ENCODE results near the gene LCP1. TPM values are rescaled to one million over a fixed set of nuclear protein-coding genes. Genes with fewer than 3 reads are reported as not detected.

The LCP1 gene
- total RNA-seq, 8 experiments from 2014 or later, result 0.27 to 0.64 (median 0.35) TPM; not detected in 1

DNA sequence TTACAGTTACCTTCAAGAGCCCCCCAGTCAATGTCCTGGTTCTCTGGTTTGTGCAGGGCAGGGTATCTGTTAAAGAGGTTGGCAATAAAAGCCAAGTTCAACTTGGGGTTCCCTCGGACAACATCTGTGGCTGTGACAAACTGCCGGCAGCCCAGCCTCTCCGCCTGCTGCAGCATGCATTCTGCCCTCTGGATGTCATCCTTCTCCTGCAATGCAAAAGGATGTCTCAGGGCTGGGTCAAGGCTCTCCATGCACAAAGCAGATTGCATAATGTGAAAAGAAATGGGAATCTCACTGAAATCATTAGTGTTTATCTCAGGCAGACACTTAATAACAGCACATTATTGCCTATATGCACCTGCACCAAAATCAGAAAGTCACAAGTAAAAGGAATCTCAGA is 35.1 kb downstream of the LCP1 start:
- no peak overlapping the region for H3K27ac ChIP-seq
- in situ Hi-C loops (cut with MboI; ENCODE audit: low pct_unique_long_range_greater_than_20kb in 2 of 9, low sequenced_read_pairs in 9 of 9, unreplicated experiment in 9 of 9), result loop anchor here in 1 of 9 experiments (10.0 kb wide), 1 partner anchor 168 kb away; no protein-coding TSS in a partner anchor
- ATAC-seq (replicated peaks in 6 of 8), result peak; percentile 79 to 99 (median 92)
- 0 to 7% (median 0%) methylated on average over 1 to 3 of the region's 3 CpGs; no CpG with 5 or more reads in 5 of the 10 experiments for WGBS, 10 experiments
- peaks cover 14 to 31% of the 10 kb centered on the region in 2 donors for H3K4me1 ChIP-seq (replicated peaks in 1 of 2)
- H3K4me3 ChIP-seq, result no peak overlapping the region

DNA sequence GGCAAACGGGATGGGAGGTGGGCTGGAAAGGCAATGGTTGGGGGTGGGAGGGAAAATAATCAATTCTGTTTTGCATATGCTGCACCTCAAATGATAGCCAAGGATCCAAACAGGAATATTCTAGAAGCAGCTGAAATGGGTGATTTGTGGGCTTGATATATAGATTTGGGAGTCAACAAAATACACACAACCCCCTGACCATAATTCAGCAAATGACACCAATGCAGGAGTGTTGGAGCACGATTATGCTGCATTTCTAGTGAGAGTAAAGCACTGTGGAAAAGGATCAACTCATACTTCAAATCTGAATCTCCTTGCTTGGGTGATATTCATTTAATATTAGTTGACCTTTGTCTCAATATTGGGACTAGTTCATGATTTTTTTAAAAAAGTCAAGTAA is 36.0 kb downstream of the LCP1 start:
- no peak overlapping the region for H3K4me3 ChIP-seq
- peaks cover 14 to 31% of the 10 kb centered on the region in 2 donors for H3K4me1 ChIP-seq (replicated peaks in 1 of 2)
- 0 to 83% (median 29%) methylated on average over 1 of the region's 2 CpGs; no CpG with 5 or more reads in 3 of the 10 experiments for WGBS, 10 experiments
- in situ Hi-C loops (cut with MboI; ENCODE audit: low pct_unique_long_range_greater_than_20kb in 2 of 9, low sequenced_read_pairs in 9 of 9, unreplicated experiment in 9 of 9), result loop anchor here in 1 of 9 experiments (10.0 kb wide), 1 partner anchor 169 kb away; no protein-coding TSS in a partner anchor
- no peak overlapping the region for H3K27ac ChIP-seq
- peak in 2 of 8 experiments; percentile 16 to 36 for ATAC-seq (replicated peaks in 6 of 8)

DNA sequence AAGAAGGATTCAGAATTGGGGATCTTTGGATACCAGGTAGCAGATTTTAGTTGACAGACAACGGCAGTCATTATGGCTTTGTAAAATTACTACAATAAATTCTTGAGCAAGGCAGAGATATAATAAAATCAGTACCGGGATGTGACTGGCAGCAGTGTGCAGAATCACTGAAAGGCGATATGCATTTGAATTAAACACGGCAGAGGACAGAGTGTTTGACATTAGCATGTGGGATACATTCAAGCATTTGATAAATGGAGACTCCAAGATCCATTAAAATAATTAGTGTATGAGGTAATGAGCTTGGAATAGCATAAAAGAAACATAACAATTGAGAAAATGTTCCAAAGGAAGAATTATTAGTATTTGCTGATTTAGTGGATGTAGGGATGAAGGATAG is 36.8 kb downstream of the LCP1 start:
- 0 to 60% (median 19%) methylated on average over 1 to 4 of the region's 4 CpGs for WGBS, 10 experiments
- Histone ChIP-seq H3K4me3 (no peak overlapping the region), H3K4me1 (replicated peaks in 1 of 2) (peaks cover 14 to 31% of the 10 kb centered on the region in 2 donors), H3K27ac (peak overlapping the region in 1 of 2 donors; percentile 48)
- in situ Hi-C loops (cut with MboI; ENCODE audit: low pct_unique_long_range_greater_than_20kb in 2 of 9, low sequenced_read_pairs in 9 of 9, unreplicated experiment in 9 of 9), result loop anchor here in 1 of 9 experiments (10.0 kb wide), 1 partner anchor 170 kb away; no protein-coding TSS in a partner anchor
- peak in 7 of 8 experiments; percentile 39 to 82 (median 78) for ATAC-seq (replicated peaks in 6 of 8)

DNA sequence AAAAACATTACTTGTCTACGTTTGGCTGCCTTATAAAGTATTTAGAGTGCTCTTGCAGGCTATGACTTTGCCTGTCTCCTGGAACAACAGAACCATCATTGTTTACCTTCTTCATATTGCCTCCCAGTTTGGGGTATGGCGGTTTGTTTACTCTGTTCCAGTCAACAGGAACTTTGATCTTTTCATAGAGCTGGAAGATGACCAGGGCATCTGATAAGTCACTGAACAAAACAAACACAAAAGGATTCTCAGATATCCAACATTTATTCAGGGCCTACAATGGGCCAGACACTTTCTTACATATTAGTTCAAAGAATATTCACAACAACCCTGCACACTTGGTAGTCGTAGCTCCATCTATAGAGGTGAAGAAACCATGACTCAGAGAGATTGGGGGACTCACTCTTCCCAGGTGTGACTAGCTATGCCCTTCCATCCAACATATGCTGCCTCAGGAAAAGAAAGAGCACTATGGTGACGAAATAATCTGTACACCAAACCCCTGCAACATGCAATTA is 38.7 kb downstream of the LCP1 start:
- in situ Hi-C loops (cut with MboI; ENCODE audit: low pct_unique_long_range_greater_than_20kb in 2 of 9, low sequenced_read_pairs in 9 of 9, unreplicated experiment in 9 of 9), result loop anchor here in 1 of 9 experiments (10.0 kb wide), 1 partner anchor 172 kb away; no protein-coding TSS in a partner anchor
- Histone ChIP-seq H3K27ac (no peak overlapping the region), H3K4me1 (replicated peaks in 1 of 2) (peaks cover 14 to 36% of the 10 kb centered on the region in 2 donors), H3K4me3 (no peak overlapping the region)
- WGBS, 10 experiments, result 13 to 100% (median 71%) methylated on average over 1 to 3 of the region's 4 CpGs; no CpG with 5 or more reads in 1 of the 10 experiments
- ATAC-seq (replicated peaks in 6 of 8), result peak in 1 of 8 experiments; percentile 9

DNA sequence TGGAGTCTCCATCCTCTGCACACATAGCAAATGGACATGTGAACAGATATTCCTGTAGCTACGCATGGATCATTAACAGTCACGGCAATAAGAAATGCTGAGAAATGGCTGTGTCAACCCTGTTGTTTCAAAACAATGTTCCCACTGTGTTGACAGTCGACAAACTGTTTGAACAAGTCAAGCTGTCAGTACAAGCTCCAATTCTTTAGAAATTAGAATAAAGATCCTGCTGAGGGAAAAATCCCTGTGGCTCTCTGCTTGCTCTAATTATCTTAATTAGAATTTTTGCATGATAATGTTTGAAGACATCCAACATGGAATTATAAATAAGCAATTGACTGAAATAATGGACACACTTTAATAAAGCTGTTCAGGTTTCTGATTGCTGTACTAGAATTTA is 39.2 kb downstream of the LCP1 start:
- peak in 1 of 8 experiments; percentile 37 for ATAC-seq (replicated peaks in 6 of 8)
- 20 to 80% (median 39%) methylated on average over 1 to 3 of the region's 3 CpGs; no CpG with 5 or more reads in 2 of the 10 experiments for WGBS, 10 experiments
- H3K27ac ChIP-seq, result no peak overlapping the region
- H3K4me3 ChIP-seq, result no peak overlapping the region
- H3K4me1 ChIP-seq (replicated peaks in 1 of 2), result peaks cover 17 to 40% of the 10 kb centered on the region in 2 donors
- in situ Hi-C loops (cut with MboI; ENCODE audit: low pct_unique_long_range_greater_than_20kb in 2 of 9, low sequenced_read_pairs in 9 of 9, unreplicated experiment in 9 of 9), result loop anchor here in 1 of 9 experiments (10.0 kb wide), 1 partner anchor 172 kb away; no protein-coding TSS in a partner anchor

DNA sequence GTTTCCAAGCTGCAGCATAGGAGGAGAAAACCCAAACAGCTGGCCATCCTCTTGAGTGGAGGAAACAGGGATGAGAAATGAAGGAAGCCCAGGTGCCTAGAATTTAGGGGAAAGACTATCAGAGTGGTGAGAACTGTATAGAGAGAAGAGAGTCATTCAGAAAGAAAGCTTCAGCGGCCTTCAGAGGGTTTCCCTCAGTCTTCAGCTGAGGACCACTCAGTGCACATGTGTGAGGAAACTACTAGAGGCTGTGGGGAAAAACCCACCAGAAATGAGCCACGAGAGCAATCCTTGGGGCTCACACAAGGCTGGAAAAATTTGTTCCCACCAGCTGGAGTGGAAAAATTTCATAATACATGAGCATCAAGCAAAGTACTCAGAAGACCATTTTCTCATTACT is 41.9 kb downstream of the LCP1 start:
- 30 to 100% (median 83%) methylated on average over 1 to 2 of the region's 2 CpGs; no CpG with 5 or more reads in 5 of the 10 experiments for WGBS, 10 experiments
- Histone ChIP-seq H3K4me1 (replicated peaks in 1 of 2) (peaks cover 5 to 20% of the 10 kb centered on the region in 2 donors), H3K4me3 (no peak overlapping the region), H3K27ac (no peak overlapping the region)
- in situ Hi-C loops (cut with MboI; ENCODE audit: low pct_unique_long_range_greater_than_20kb in 2 of 9, low sequenced_read_pairs in 9 of 9, unreplicated experiment in 9 of 9), result loop anchor here in 1 of 9 experiments (10.0 kb wide), 1 partner anchor 175 kb away; no protein-coding TSS in a partner anchor
- ATAC-seq (replicated peaks in 6 of 8), result no peak

DNA sequence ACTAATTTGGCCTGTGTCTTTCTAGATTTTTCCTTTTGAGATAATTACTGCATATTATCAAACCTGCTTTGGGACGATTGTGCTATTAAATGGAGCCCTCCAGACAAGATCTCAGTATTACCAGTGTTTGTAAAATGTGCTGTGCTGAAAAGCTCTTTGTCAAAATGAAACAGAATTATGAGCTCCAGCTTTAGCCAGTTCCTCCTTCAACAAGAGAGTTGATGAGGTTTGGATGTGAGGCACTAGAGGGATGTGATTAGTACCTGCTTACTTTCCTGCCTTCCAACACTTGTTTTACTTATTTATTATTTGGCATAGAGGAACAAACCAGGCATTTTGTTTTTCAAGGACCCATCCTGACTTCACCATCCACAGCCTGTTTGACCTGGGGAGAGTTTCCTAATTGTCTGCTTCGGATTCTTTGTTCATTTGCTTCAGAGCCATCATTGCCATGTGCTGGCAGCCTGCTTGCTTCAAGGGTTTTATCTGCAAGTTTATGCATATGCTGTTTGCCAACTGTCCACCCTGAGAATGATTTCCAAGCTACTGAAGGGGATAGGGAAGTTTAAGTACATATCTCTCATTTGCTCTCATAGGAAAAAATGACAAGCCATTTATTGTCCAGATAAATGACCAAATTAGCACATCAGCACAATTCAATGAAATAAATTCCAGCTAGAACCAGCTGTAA is 44.2 kb downstream of the LCP1 start:
- in situ Hi-C loops (cut with MboI; ENCODE audit: low pct_unique_long_range_greater_than_20kb in 2 of 9, low sequenced_read_pairs in 9 of 9, unreplicated experiment in 9 of 9), result no loop called here
- peaks cover 5 to 12% of the 10 kb centered on the region in 2 donors for H3K4me1 ChIP-seq (replicated peaks in 1 of 2)
- H3K27ac ChIP-seq, result no peak overlapping the region
- H3K4me3 ChIP-seq, result no peak overlapping the region
- ATAC-seq (replicated peaks in 6 of 8), result peak in 5 of 8 experiments; percentile 18 to 57 (median 45)
- WGBS, 10 experiments, result 15 to 100% (median 67%) methylated on average over 1 to 2 of the region's 2 CpGs; no CpG with 5 or more reads in 4 of the 10 experiments

DNA sequence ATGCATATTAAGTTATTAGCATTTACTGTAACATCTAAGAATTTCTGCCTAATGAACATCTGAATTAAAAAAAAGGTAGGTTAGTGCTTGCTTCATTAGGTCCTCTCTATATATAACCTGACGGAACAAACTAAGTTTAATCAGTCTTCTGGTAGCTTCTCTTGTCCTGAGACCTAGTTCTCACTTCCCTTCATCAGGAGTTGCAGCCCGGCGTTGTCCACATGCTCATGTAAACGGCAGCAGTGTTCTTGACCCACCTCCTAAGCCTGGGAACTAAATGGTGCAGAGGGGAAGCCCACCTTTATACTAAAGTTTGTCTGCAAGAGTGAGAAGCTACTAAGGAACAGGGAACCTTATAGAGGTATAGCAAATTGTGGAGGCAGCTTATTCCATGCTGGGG is 45.3 kb downstream of the LCP1 start:
- no peak for ATAC-seq (replicated peaks in 6 of 8)
- in situ Hi-C loops (cut with MboI; ENCODE audit: low pct_unique_long_range_greater_than_20kb in 2 of 9, low sequenced_read_pairs in 9 of 9, unreplicated experiment in 9 of 9), result no loop called here
- Histone ChIP-seq H3K4me3 (no peak overlapping the region), H3K4me1 (replicated peaks in 1 of 2) (peaks cover 5 to 12% of the 10 kb centered on the region in 2 donors), H3K27ac (no peak overlapping the region)
- 55 to 100% (median 82%) methylated on average over 1 to 4 of the region's 4 CpGs; no CpG with 5 or more reads in 1 of the 10 experiments for WGBS, 10 experiments

DNA sequence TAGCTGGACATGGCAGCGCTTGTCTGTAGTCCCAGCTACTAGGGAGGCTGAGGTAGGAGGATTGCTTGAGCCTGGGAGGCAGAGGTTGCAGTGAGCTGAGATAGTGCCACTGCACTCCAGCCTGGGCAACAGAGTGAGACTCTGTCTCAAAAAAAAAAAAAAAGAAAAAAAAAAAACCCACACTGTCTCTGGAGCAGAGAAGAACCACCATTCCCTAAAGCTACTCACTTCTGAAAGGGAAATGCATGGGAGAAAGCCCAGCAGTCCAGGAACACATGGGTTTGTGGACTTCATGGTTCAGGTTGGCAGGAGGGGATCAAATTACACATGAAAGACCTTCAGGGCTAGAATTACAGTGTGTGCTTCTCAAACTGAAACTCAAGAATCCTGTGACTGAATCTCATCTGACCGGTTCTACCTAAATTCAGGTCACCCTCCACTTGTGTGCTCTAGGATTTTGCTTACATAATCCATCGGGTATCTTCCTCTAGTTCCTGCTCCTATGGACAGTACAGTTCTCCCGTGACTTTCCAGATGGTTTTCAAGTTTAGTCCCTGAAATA is 46.9 kb downstream of the LCP1 start:
- in situ Hi-C loops (cut with MboI; ENCODE audit: low pct_unique_long_range_greater_than_20kb in 2 of 9, low sequenced_read_pairs in 9 of 9, unreplicated experiment in 9 of 9), result no loop called here
- ATAC-seq (replicated peaks in 6 of 8), result peak in 3 of 8 experiments; percentile 39 to 81 (median 66)
- H3K27ac ChIP-seq, result no peak overlapping the region
- no peak overlapping the region for H3K4me3 ChIP-seq
- H3K4me1 ChIP-seq (replicated peaks in 1 of 2), result peaks cover 5 to 12% of the 10 kb centered on the region in 2 donors
- WGBS, 10 experiments, result 25 to 100% (median 79%) methylated on average over 1 to 4 of the region's 4 CpGs; no CpG with 5 or more reads in 1 of the 10 experiments

DNA sequence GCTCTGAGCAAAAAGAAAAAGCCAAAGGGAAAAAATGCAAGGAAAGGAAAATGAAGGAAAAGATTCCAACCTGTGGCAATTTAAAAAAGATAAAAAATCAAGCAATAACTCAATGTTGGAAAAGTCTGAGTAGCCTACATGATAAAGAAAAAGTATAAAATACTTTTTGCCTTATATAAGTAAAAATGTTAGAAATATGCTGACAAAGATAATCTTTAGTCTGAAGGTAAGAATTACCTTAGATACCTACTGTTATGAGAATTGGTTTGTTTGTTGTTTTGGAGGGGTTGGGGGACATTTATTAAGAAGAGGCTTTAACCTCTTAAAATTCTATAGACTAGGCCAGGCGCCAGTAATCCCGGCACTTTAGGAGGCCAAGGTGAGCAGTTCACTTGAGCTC is 47.5 kb downstream of the LCP1 start:
- WGBS, 10 experiments, result 90 to 100% (median 100%) methylated on average over 1 to 2 of the region's 2 CpGs; no CpG with 5 or more reads in 3 of the 10 experiments
- in situ Hi-C loops (cut with MboI; ENCODE audit: low pct_unique_long_range_greater_than_20kb in 2 of 9, low sequenced_read_pairs in 9 of 9, unreplicated experiment in 9 of 9), result no loop called here
- H3K27ac ChIP-seq, result no peak overlapping the region
- H3K4me1 ChIP-seq (replicated peaks in 1 of 2), result peaks cover 5 to 12% of the 10 kb centered on the region in 2 donors
- no peak overlapping the region for H3K4me3 ChIP-seq
- ATAC-seq (replicated peaks in 6 of 8), result no peak

DNA sequence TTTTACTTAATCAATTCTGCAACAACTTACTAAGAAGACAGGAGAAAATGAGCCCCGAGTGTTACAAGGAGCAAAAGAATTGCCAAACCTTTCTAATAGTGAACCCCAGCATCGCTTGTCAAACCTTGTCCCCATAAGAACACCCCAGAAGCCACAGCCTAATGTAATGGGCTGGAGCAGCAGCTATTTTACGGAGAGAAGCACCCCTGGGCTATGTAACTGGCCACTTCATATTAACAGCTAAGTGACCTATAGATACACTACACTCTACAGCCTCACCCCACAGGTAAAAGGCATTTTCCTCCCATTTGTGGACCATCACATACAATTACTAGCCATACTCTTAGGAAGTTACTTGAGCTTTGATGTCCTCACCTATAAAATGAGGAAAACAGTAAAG is 49.9 kb downstream of the LCP1 start:
- 0 to 100% (median 68%) methylated on average over 1 to 3 of the region's 3 CpGs; no CpG with 5 or more reads in 3 of the 10 experiments for whole genome bisulfite sequencing, 10 experiments
- no peaks in the 10 kb centered on the region for H3K4me1 ChIP-seq (replicated peaks in 1 of 2)
- in situ Hi-C loops (cut with MboI; ENCODE audit: low pct_unique_long_range_greater_than_20kb in 2 of 9, low sequenced_read_pairs in 9 of 9, unreplicated experiment in 9 of 9), result no loop called here
- no peak for ATAC-seq (replicated peaks in 6 of 8)
- H3K27ac ChIP-seq, result no peak overlapping the region
- no peak overlapping the region for H3K4me3 ChIP-seq

DNA sequence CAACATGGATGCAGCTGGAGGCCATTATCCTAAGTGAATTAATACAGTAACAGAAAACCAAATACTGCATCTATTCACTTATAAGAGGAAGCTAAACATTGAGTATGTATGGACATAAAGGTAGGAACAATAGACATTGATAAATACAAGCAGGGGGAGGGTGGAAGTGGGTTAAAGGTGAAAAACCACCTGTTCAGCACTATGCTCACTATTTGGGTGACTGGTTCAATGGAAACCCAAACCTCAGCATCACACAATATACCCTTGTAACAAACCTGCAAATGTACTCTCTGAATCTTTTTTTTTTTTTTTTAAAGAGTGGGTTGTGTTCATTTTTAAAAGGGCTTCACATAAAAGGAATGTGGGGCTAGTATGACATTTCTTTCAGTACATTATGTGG is 50.3 kb downstream of the LCP1 start:
- Histone ChIP-seq H3K27ac (no peak overlapping the region), H3K4me1 (replicated peaks in 1 of 2) (no peaks in the 10 kb centered on the region), H3K4me3 (no peak overlapping the region)
- ATAC-seq (replicated peaks in 6 of 8), result no peak
- in situ Hi-C loops (cut with MboI; ENCODE audit: low pct_unique_long_range_greater_than_20kb in 2 of 9, low sequenced_read_pairs in 9 of 9, unreplicated experiment in 9 of 9), result no loop called here
